Measurements from ENCODE around the gene TUT1. TPM values are rescaled to one million over a fixed set of nuclear protein-coding genes. Genes with fewer than 3 reads are reported as not detected.

TUT1 gene
- total RNA-seq, 2 donors from 2014 or later = 26.6 to 30.6 TPM

DNA sequence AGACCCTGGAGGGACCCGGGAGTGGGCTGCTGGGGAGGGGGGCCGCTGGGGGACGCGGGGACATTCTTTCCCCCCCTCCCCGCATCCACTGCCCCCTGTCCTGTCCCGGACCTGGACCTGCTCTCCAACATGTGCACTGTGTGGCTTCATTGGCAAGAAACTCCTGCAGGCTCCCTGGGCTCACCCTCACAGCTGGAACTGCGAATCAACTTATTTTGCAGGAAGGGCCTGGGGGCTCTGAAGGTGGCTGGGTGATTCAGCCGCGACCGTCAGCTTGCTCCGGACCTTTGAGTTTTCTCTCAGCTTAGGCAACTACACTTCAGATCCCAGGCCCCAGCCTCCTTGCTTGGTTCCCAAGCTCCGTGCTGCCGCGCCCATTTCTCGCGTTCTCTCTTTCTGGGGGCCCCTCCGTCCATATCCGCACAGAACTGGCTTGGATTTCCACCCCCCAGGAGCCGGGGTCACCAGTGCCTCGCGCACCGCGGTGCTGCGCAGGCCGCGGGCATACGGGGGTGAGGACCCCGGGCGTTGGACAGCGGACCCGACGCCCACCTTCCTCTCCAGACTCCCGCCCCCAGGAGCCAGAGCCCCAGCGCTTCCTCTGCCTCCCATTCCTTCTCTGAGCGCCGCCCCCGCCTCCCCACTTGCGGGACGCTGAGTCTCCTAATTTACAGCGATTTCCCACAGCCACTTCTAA, 44.2 kb downstream of the TUT1 start:
- DNase-seq (ENCODE audit: low spot score) = peak; percentile 28
- intact Hi-C loops (cut with DNase I) = loop anchor here (5.0 kb wide), 2 partner anchors 40 to 65 kb away; partner anchors contain the start of genes EML3 and ROM1
- Histone ChIP-seq H3K27me3 (replicated peaks; ENCODE audit: insufficient read depth) (no peaks in the 10 kb centered on the region), H3K36me3 (no peaks in the 10 kb centered on the region), H3K27ac (peak overlapping the region; percentile 97 to 99), H3K4me1 (replicated peaks) (peaks cover 31% of the 10 kb centered on the region), H3K9me3 (no peaks in the 10 kb centered on the region), H3K4me3 (peak overlapping the region; percentile 93 to 98)
- no peak for TF ChIP-seq POLR2AphosphoS5 (IDR thresholded peaks at IDR 0.05)
- TF ChIP-seq CTCF (IDR thresholded peaks at IDR 0.05) = no peak
- no peak for TF ChIP-seq POLR2A (IDR thresholded peaks at IDR 0.05)
- WGBS = 2% methylated on average over 40 of the region's 40 CpGs

GRCh38 chr11:62546244-62546928, 44.9 kb downstream of the TUT1 start, which contains the start of gene AHNAK:
Gene AHNAK, minus strand, starts transcription at chr11:62546806. Its CDS starts 10,708 bp downstream, at chr11:62536098.
- intact Hi-C loops (cut with DNase I) = loop anchor here (5.0 kb wide), 2 partner anchors 39 to 66 kb away; partner anchors contain the start of genes EML3 and ROM1
- Histone ChIP-seq H3K4me3 (peak within 1 kb of the TSS; percentile 93 to 98), H3K27me3 (replicated peaks; ENCODE audit: insufficient read depth) (no peaks in the 10 kb centered on the region), H3K9me3 (no peaks in the 10 kb centered on the region), H3K4me1 (replicated peaks) (peaks cover 37% of the 10 kb centered on the region), H3K27ac (peak within 1 kb of the TSS; percentile 97 to 99), H3K36me3 (no peaks in the 10 kb centered on the region)
- TF ChIP-seq CTCF (IDR thresholded peaks at IDR 0.05) (no peak), POLR2AphosphoS5 (IDR thresholded peaks at IDR 0.05) (peak; percentile 48), POLR2A (IDR thresholded peaks at IDR 0.05) (peak; percentile 95)
- WGBS = under 1% methylated on average over 65 of the region's 69 CpGs
- peak; percentile 92 for DNase-seq (ENCODE audit: low spot score)

GRCh38 chr11:62545437-62546243, 45.7 kb downstream of the TUT1 start:
- Histone ChIP-seq H3K36me3 (no peaks in the 10 kb centered on the region), H3K4me1 (replicated peaks) (peaks cover 44% of the 10 kb centered on the region), H3K9me3 (no peaks in the 10 kb centered on the region), H3K27ac (peak overlapping the region; percentile 97 to 99), H3K4me3 (peak overlapping the region; percentile 93 to 98), H3K27me3 (replicated peaks; ENCODE audit: insufficient read depth) (no peaks in the 10 kb centered on the region)
- peak in 2 of 4 experiments; percentile 3 to 30 for TF ChIP-seq CTCF (IDR thresholded peaks at IDR 0.05)
- TF ChIP-seq POLR2A (IDR thresholded peaks at IDR 0.05) = peak; percentile 63
- peak; percentile 93 for TF ChIP-seq POLR2AphosphoS5 (IDR thresholded peaks at IDR 0.05)
- intact Hi-C loops (cut with DNase I) = loop anchor here (2.0 to 5.0 kb wide), 3 partner anchors 15 to 67 kb away; partner anchors contain the start of genes EML3 and ROM1
- WGBS = under 1% methylated on average over 59 of the region's 59 CpGs
- DNase-seq (ENCODE audit: low spot score) = peak; percentile 92

DNA sequence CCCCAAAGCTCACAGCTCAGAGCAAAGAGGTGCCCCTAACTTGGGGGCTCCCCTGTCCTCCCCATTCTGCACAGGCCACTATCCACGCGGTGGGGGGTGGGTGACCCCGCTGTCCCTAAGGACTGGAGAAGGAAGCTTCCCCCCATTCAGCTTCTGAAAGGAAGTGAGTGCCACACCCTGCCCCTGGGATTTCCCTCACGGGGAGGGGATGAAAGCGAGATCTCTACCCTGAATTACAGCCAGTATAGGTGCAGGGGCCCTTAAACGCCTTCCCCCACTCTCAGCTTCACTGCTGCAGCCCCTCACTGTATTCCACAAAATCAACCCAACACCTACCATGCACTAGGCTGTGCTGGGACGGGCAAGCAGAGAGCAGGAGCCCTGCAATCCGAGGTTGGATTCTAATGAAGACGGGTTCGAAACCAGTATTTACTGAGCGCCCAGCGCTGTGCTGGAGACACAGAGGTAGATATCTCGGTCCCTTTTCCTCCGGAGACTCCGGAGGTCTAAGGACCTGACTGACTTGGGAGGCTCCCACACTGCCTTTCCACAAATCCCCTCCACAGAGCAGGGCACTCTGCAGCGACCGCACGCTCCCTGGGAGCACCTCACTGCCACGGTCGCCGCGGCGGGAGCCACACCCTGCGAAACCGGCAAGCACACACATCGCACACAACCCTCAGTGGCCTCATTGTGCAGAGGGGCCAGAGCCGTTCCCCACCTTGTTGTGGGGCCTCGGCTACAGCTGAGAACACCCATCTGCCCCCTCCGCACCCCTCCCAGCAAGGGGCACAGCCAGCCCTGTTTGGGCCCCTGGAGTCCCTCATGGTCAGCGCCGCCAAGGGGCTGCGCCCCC, 46.5 kb downstream of the TUT1 start:
- DNase-seq (ENCODE audit: low spot score) = no peak
- no peaks in the 10 kb centered on the region for H3K27me3 ChIP-seq (replicated peaks; ENCODE audit: insufficient read depth)
- intact Hi-C loops (cut with DNase I) = loop anchor here (2.0 to 5.0 kb wide), 4 partner anchors 16 to 98 kb away; partner anchors contain the start of genes EML3 and ROM1
- H3K4me1 ChIP-seq (replicated peaks) = peaks cover 53% of the 10 kb centered on the region
- H3K27ac ChIP-seq = peak overlapping the region; percentile 97 to 99
- TF ChIP-seq POLR2A (IDR thresholded peaks at IDR 0.05) = no peak
- no peak for TF ChIP-seq POLR2AphosphoS5 (IDR thresholded peaks at IDR 0.05)
- TF ChIP-seq CTCF (IDR thresholded peaks at IDR 0.05) = no peak
- H3K4me3 ChIP-seq = peak overlapping the region; percentile 93 to 98
- 11% methylated on average over 26 of the region's 32 CpGs for WGBS
- no peaks in the 10 kb centered on the region for H3K36me3 ChIP-seq
- no peaks in the 10 kb centered on the region for H3K9me3 ChIP-seq

Measured in prostate gland (tissue), 2 donors.